SK-N-MC (cell line): ENCODE data around the gene PLAU.

Experiments
- DNase-seq: peaks from one replicate; pipeline ENCODE4 v3.0.0-alpha.2; 2011; ENCODE audit warnings: low read depth, low spot score
- H3K27ac ChIP-seq: fragments of 200-600 bp; sonication (generic); 2 replicates; pipeline ENCODE4 v1.5.1; 2016; ENCODE audit warnings: mixed run types
- H3K36me3 ChIP-seq: fragments of 200-600 bp; sonication (generic); 2 replicates; pipeline ENCODE4 v1.6.1; 2017; ENCODE audit warnings: antibody characterized with exemption, low read length, mixed read lengths; ENCODE audit not compliant: insufficient read depth
- H3K4me3 ChIP-seq: fragments of 200-600 bp; sonication (generic); 2 replicates; pipeline ENCODE4 v1.5.1; 2016
- H3K9ac ChIP-seq: fragments of 200-600 bp; sonication (generic); 2 replicates; pipeline ENCODE4 v1.8.0; 2017; ENCODE audit warnings: mixed run types, mixed read lengths; ENCODE audit not compliant: insufficient read length
- H3K9me3 ChIP-seq: fragments of 200-600 bp; sonication (generic); 2 replicates; pipeline ENCODE4 v1.6.1; 2017; ENCODE audit warnings: low read depth, mild to moderate bottlenecking, antibody characterized with exemption, low read length, moderate library complexity, mixed read lengths
- EZH2 ChIP-seq: fragments of 200-600 bp; sonication (generic); IDR thresholded peaks from one replicate; pipeline ENCODE4 v1.6.1; 2017; ENCODE audit warnings: antibody characterized with exemption
- FOXP2 ChIP-seq: optimal IDR thresholded peaks from 2 replicates; pipeline ENCODE3; 2011; ENCODE audit warnings: mild to moderate bottlenecking, moderate library complexity; ENCODE audit not compliant: insufficient read depth; ENCODE audit errors: extremely low read length, control extremely low read depth
- POLR2AphosphoS5 ChIP-seq: IDR thresholded peaks from 2 replicates; pipeline ENCODE4 v1.6.1; 2012; ENCODE audit warnings: mild to moderate bottlenecking, low read depth, low read length, borderline replicate concordance

PLAU gene

DNA sequence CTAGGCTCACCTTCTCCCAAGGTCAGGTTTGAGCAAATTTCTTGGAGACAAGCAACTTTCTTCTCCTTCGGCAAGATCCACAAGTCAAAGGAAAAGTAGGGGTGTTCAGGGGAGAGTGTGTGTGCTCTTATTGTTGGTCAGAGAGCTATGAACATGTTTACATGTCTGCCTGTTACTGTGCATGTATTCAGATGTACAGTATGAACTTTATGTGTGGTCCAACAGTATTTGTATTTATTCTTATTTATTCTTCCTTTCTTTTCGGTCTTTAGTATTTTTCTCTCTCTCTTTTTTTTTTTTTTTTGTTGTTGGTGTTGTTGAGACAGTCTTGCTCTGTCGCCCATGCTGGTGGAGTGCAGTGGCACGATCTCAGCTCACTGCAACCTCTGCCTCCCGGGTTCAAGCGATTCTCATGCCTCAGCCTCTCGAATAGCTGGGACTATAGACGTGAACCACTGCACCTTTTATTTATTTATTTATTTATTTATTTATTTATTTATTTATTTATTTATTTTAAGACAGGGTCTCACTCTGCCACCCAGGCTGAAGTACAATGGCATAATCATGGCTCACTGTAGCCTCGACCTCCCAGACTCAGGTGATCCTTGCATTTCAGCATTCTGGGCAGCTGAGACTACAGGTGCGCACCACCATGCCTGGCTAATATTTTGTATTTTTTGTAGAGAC is 38.2 kb downstream of the PLAU start:
- Histone ChIP-seq H3K4me3 (no peak overlapping the region), H3K9ac (no peak overlapping the region), H3K36me3 (no peaks in the 10 kb centered on the region), H3K9me3 (no peaks in the 10 kb centered on the region), H3K27ac (no peak overlapping the region)
- DNase-seq, result no peak
- TF ChIP-seq FOXP2, result no peak
- TF ChIP-seq POLR2AphosphoS5, result no peak
- TF ChIP-seq EZH2, result no peak

GRCh38 chr10:73950155-73950948 is 39.4 kb downstream of the PLAU start:
- TF ChIP-seq POLR2AphosphoS5 (no peak), EZH2 (no peak), FOXP2 (no peak)
- Histone ChIP-seq H3K9ac (no peak overlapping the region), H3K36me3 (no peaks in the 10 kb centered on the region), H3K9me3 (no peaks in the 10 kb centered on the region), H3K27ac (no peak overlapping the region), H3K4me3 (no peak overlapping the region)
- no peak for DNase-seq

DNA sequence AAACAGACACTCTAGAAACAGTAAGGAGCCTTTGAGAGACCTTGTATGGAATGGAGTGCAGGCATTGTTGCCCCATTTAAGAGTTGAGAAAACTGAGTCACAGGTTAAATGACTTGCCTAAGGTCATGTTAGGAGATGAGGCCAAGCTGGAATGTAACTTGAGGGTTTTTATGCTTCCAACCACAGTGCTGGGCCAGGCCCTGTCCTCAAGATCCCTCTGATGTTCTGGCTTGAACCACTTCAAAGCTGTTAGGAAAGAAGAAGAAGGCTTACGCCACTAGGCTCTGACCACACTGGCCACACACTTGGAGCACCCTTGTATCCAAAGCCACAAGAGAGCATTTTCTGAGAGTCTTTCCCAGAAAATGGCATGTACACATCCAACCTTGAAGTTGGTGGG is 42.7 kb downstream of the PLAU start:
- TF ChIP-seq FOXP2, result no peak
- no peak for TF ChIP-seq EZH2
- no peak for TF ChIP-seq POLR2AphosphoS5
- DNase-seq, result no peak
- H3K9me3 ChIP-seq, result no peaks in the 10 kb centered on the region

DNA sequence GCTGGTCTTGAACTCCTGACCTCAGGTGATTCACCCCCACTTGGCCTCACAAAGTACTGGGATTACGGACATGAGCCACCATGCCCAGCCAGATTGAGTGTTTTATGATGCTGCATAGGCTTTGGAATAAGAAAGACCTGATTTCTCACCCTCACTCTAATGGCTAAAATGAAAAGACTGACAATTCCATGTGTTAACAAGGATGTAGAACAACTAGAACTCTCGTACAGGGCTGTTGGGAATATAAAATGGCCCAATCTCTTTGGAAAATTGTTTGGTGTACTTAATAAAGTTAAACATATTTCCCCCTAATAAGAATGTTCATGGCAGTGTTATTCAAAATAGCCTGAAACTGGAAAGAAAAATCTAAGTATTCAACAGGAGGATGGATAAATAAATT is 43.8 kb downstream of the PLAU start:
- DNase-seq, result no peak
- TF ChIP-seq FOXP2, result no peak
- no peak for TF ChIP-seq EZH2
- no peak for TF ChIP-seq POLR2AphosphoS5
- no peak overlapping the region for H3K27ac ChIP-seq
- H3K9me3 ChIP-seq, result no peaks in the 10 kb centered on the region
- no peak overlapping the region for H3K9ac ChIP-seq
- no peak overlapping the region for H3K4me3 ChIP-seq
- H3K36me3 ChIP-seq, result no peaks in the 10 kb centered on the region

More for the DNA sequence above, 42.7 kb downstream of the PLAU start:
- Histone ChIP-seq H3K27ac (no peak overlapping the region), H3K4me3 (no peak overlapping the region), H3K9ac (no peak overlapping the region), H3K36me3 (no peaks in the 10 kb centered on the region)

- H3K9me3 ChIP-seq, result no peaks in the 10 kb centered on the region
- TF ChIP-seq POLR2AphosphoS5 (no peak), EZH2 (no peak), FOXP2 (no peak)
- no peak overlapping the region for H3K9ac ChIP-seq
- no peak overlapping the region for H3K4me3 ChIP-seq
- no peak overlapping the region for H3K27ac ChIP-seq
- H3K36me3 ChIP-seq, result no peaks in the 10 kb centered on the region
- no peak for DNase-seq
Observed at GRCh38 chr10:73955719-73956118, 44.8 kb downstream of the PLAU start.

DNA sequence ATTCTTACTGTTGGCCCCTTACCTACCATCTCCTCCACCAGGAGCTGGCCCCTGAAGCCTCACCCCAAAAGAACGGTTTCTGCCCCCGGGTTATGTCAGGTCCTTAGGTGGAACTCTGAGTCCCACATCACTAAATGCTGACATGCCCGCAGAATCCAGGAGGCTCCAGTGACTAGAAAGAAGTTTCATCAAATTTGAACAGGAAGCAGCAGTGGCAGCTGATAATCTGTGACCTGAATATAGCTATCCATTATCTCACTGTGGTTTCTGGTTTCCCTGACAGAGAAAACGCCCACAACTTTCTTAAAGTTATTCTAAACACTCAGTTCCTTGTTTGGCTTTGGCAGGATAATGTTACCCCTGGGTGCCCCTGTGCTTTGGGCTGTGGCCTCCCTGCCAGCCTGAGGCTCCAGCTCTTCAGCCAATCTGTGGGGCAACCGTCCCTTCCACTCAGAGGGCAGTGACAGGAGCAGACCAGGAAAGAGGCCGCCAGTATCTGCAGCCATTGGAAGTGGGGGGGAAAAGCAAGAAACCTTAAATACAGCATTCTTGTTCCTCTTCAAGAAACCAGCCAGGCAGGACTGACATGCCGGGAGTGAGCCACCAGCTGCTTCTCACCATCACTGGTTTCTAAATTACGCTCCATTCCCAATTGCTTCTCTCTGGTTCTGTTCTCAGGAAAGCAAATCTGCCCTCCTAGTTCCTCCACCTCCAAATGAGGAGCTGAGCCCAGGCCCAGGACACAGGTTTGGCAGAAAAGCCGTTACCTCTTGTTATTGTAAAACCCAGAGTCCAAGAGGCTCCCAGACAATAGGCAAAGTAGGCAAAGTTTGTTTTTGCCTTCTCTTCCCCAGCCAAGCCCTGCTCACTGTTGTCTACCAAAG is 45.8 kb downstream of the PLAU start:
- no peak overlapping the region for H3K4me3 ChIP-seq
- H3K27ac ChIP-seq, result no peak overlapping the region
- no peaks in the 10 kb centered on the region for H3K9me3 ChIP-seq
- TF ChIP-seq EZH2, result no peak
- TF ChIP-seq FOXP2, result no peak
- TF ChIP-seq POLR2AphosphoS5, result no peak
- H3K9ac ChIP-seq, result no peak overlapping the region
- no peaks in the 10 kb centered on the region for H3K36me3 ChIP-seq
- no peak for DNase-seq

DNA sequence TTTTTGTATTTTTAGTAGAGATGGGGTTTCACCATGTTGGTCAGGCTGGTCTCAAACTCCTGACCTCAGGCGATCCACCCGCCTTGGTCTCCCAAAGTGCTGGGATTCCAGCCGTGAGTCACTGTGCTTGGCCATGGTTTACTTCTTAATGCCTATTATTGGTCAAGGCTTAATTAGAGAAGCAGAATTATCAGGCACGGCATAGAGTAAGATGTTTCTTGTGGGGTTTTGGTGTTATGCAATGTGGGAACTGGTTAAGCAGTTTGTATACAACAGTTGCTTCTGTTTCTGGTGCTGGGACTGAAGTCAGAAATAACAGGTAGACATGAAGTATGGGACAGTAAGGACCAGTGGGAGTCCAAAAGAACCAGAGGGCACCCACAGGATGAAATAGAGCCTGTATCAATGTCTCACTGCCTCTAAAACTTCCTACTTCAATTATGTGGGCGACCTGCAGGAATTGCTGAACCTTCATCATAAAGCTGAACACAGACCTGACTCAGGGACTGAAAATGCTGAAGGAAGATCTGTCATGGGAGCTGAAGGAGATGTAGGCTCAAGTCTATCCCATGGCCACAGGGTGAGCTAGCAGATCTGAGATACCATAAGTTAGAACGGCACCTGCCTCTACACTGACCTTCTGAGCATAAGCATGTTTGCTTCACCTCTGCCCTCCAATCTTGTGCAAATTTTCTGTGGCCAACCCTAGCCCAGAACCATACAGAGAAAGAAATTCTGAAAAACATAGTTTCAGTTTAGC is 48.7 kb downstream of the PLAU start:
- no peak overlapping the region for H3K9ac ChIP-seq
- H3K36me3 ChIP-seq, result no peaks in the 10 kb centered on the region
- DNase-seq, result no peak
- no peak overlapping the region for H3K4me3 ChIP-seq
- H3K9me3 ChIP-seq, result no peaks in the 10 kb centered on the region
- TF ChIP-seq POLR2AphosphoS5 (no peak), EZH2 (no peak)
- no peak overlapping the region for H3K27ac ChIP-seq
